BE2C (cell line): ENCODE results near the gene ECE1.

Experiments used
- DNase-seq: peaks from one replicate; pipeline ENCODE4 v3.0.0-alpha.2; 2020
- H3K27me3 ChIP-seq: fragments of 250-450 bp; sonication (Bioruptor Pico); 2 replicates; pipeline ENCODE4 v1.5.1; 2020; ENCODE audit warnings: mild to moderate bottlenecking
- H3K36me3 ChIP-seq: fragments of 250-450 bp; sonication (Bioruptor Pico); 2 replicates; pipeline ENCODE4 v1.5.1; 2020; ENCODE audit warnings: mild to moderate bottlenecking
- H3K4me1 ChIP-seq: fragments of 250-450 bp; sonication (Bioruptor Pico); 2 replicates; pipeline ENCODE4 v1.5.1; 2020
- H3K4me3 ChIP-seq: 2 replicates; pipeline ENCODE4 v1.5.1; 2011; ENCODE audit warnings: low read depth, low read length
- H3K9me3 ChIP-seq: fragments of 250-450 bp; sonication (Bioruptor Pico); 2 replicates; pipeline ENCODE4 v1.5.1; 2020
- CTCF ChIP-seq: IDR thresholded peaks from 2 replicates; pipeline ENCODE4 v1.5.1; 2012; ENCODE audit warnings: mild to moderate bottlenecking, low read depth, low read length

Gene ECE1

DNA sequence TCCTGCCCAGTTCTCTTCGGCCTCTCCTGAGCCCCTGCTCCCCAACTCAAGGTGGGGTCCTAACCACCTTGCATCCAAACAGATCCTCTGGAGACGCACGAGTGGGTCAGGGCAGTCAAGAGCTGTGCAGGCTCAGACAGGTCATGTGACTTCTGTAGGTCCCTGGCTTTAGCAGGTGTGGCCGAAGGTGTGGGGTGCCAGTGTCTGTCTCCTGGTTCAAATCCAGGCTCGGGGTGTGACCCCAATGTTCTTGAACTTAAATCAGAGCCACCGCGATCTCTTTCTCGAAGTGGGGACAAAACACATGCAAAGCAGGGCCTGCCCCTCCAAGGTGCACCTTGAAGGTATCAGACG, 27.4 kb upstream of the ECE1 start:
- H3K4me1 ChIP-seq = peaks cover 67% of the 10 kb centered on the region

DNA sequence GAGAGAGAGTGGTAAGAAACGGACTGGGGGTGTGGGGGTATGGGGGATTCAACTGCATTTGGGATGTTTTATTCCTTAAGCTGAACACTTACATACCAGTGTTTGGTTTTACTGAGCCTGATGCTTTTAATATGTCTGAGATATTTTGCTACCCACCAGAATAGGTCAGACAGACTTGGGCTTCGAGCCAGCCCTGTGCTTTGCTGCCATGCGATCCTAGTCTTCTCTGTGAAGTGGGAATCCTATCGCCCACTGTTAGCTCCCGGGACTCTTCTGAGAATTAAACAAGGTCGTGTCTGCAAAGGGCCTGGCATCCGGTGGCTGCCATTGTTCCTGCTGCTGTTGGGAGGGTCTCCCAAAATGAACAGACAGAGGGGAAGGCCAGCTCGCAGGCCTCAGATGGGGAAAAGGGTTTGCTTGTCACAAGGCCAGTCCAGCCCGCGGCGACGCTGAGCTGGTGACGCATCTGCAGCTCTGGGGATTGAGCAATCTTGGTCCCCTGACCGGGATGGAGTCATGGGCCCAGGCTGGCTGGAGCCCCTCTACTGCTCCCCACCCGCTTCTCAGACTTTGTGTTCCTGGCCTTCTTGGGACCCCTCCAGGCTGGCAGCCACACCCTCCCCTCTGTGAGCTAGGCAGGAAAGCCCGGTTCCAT, 26.9 kb upstream of the ECE1 start:
- Histone ChIP-seq H3K36me3 (no peaks in the 10 kb centered on the region), H3K27me3 (no peaks in the 10 kb centered on the region), H3K4me3 (no peak overlapping the region), H3K9me3 (no peaks in the 10 kb centered on the region), H3K4me1 (peaks cover 66% of the 10 kb centered on the region)
- no peak for TF ChIP-seq CTCF
- DNase-seq = peak; percentile 74

More for the DNA sequence above, 27.4 kb upstream of the ECE1 start:
- Histone ChIP-seq H3K27me3 (no peaks in the 10 kb centered on the region), H3K4me3 (no peak overlapping the region), H3K36me3 (no peaks in the 10 kb centered on the region), H3K9me3 (no peaks in the 10 kb centered on the region)
- no peak for DNase-seq
- no peak for TF ChIP-seq CTCF

- no peak for TF ChIP-seq CTCF
- Histone ChIP-seq H3K27me3 (no peaks in the 10 kb centered on the region), H3K9me3 (no peaks in the 10 kb centered on the region), H3K4me3 (no peak overlapping the region), H3K36me3 (no peaks in the 10 kb centered on the region), H3K4me1 (peaks cover 57% of the 10 kb centered on the region)
- no peak for DNase-seq
Measured at GRCh38 chr1:21314743-21315396, 24.6 kb upstream of the ECE1 start.

- H3K4me3 ChIP-seq = no peak overlapping the region
- no peak for DNase-seq
Measured at GRCh38 chr1:21313886-21314721, 23.8 kb upstream of the ECE1 start.

DNA sequence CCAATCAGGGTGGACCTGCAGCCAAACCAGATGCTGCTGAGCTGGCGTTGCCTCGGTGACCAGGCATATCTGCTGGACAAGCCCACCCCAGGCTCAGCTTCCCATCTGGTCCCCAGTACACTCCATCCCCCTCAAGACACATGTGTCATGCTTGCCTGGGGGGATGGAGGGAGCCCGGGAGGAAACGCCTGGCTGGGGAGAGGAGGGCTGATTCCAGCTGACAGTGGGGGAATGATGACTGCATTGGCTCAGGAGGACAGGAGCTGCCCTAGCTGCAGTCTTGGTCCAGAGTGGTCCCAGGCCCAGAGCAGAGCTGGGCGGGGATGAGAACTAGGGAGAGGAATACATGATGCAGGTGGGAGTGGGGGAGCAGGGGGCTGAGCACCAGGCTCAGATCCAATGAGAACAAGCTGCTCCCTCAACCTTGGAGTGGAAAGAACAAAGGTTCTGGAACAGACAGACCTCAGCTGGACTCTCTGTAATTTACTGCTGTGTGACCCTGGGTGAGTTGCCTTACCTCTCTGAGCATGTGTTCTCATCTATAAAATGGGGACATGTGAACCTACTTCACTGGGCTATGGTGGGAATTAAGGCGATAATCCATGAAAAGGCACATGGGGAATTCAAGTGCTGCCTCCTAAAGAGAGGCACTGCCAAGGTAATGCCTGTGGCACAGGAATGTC, 23.1 kb upstream of the ECE1 start:
- no peaks in the 10 kb centered on the region for H3K9me3 ChIP-seq
- no peak overlapping the region for H3K4me3 ChIP-seq
- H3K4me1 ChIP-seq = peaks cover 49% of the 10 kb centered on the region
- TF ChIP-seq CTCF = no peak
- DNase-seq = peak; percentile 89
- H3K36me3 ChIP-seq = no peaks in the 10 kb centered on the region; the same call in 1 of the 2 replicates
- no peaks in the 10 kb centered on the region for H3K27me3 ChIP-seq

More at GRCh38 chr1:21313886-21314721, 23.8 kb upstream of the ECE1 start:
- TF ChIP-seq CTCF = no peak
- no peaks in the 10 kb centered on the region for H3K9me3 ChIP-seq
- no peaks in the 10 kb centered on the region; the same call in 1 of the 2 replicates for H3K36me3 ChIP-seq
- H3K27me3 ChIP-seq = no peaks in the 10 kb centered on the region
- H3K4me1 ChIP-seq = peaks cover 53% of the 10 kb centered on the region
